ENCODE measurements around the gene BBX.
A peak's percentile ranks its signal among the peaks of the same experiment; 100 is the strongest.

Gene BBX

DNA sequence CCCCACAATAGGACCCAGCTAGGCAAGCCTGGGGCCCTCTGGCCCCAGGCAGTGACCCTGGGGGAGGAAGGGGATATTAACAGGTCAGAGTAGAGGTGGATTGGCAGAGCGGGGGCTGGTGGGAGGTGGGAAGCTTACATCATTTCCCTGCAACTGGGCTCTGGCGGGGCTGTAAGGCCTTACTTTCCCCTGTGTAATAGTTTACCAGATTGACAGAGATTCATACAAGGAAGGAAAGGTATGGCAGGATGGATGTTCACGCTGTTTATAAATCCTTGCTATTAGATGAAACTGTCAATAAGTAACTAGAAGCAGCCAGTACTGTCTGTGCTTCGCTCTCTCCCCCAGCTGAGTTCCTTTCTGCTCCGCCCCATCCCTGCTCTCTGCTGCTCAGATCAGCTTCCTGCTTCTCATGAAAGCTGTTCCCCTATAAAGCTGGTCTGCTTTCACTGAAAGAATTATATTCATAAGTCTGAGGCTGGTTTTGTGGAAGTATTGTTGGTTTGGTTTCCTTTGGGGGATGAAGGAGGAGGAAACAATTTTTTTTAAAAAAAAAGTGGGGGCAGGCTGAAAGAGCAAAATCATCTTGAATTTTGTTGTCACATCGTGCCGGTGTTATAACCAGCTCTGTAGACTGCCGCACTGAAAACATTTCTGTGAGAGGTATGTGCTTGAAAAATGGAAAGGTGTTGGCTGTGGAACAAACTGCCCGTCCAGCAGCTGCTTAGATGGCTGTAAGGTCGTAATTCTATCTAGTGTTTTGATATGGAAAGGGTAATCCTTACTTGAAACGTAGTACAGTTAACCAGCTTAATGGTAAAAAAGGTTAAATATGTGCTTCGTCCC, 76.4 kb downstream of the BBX start:
- peak; percentile 22 to 25 for DNase-seq (ENCODE audit: low read depth in 2 of 2)

DNA sequence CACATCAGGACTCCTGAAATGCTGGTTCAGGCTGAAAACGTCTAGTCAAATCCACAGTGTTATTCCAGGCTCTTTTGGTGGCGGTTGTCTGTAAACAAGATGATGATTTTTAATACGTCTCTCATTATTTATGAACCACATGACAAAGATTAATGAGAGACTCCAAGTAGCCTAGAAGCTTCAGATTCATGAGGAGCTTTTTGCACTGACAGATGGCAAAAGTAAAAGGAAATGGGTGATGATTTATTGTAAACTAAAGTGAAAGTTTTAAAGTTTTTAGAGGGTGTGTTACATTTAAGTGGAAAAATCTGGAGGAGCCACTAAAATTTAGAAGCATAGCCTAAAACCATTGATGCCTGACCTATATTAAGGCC, 77.0 kb downstream of the BBX start:
- no peak for DNase-seq (ENCODE audit: low read depth in 2 of 2)

- DNase-seq (ENCODE audit: low read depth in 2 of 2) = no peak
Measured at GRCh38 chr3:107600780-107601179, 78.0 kb downstream of the BBX start.

- DNase-seq (ENCODE audit: low read depth in 2 of 2) = no peak
Measured at GRCh38 chr3:107604057-107604822, 81.5 kb downstream of the BBX start.

GRCh38 chr3:107611775-107612469, 89.2 kb downstream of the BBX start:
- DNase-seq (ENCODE audit: low read depth in 2 of 2) = no peak

DNA sequence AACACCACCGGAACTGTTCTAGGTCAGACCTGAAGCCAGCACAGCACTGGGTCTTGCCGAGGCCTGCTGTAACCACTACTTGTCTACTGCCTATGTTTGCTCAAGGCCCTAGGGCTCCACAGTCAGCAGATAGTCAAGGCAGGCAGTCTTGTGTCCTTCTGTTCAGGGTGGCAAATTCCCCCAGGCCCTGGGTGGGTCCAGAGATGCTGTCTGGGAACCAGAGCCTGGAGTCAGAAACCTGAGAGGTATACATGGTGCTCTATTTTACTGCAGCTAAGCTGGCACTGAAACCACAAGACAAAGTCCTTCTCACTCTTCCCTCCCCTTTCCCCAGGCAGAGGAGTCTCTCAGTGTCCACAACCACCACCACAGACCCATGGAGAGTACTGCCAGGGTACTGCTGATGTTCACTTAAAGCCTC, 89.9 kb downstream of the BBX start:
- no peak for DNase-seq (ENCODE audit: low read depth in 2 of 2)

- no peak for DNase-seq (ENCODE audit: low read depth in 2 of 2)
Measured at GRCh38 chr3:107619549-107619948, 96.8 kb downstream of the BBX start.

- DNase-seq (ENCODE audit: low read depth in 2 of 2) = no peak
Measured at GRCh38 chr3:107620534-107620933, 97.8 kb downstream of the BBX start.

- no peak for DNase-seq (ENCODE audit: low read depth in 2 of 2)
Measured at GRCh38 chr3:107621465-107621864, 98.7 kb downstream of the BBX start.

DNA sequence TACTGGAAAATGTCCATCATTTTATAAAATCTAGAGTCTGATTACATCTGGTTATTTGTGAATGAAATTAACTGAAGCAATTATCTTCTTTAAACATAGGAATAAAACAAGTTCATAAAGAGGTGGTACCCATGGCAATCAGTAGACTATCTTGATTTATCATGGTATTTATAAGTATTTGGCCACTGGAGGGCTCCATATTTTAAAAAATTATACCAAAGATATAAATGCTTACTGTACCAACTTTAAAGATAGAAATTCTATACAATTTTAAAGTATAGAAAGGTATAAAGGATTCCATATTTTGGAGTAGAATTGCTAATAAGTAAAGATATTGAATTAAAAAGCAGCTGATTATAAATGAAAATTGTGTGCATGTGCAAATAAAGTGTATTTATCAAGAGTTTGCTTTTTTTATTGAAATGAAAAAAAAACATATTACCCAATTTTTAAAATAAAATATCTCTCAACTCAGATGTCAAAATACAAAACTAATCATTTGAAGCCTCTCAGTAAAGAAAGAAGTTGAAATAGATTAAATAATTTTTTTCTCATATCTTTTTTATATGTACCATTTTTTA, 105.3 kb downstream of the BBX start:
- DNase-seq (ENCODE audit: low read depth in 2 of 2) = no peak

DNA sequence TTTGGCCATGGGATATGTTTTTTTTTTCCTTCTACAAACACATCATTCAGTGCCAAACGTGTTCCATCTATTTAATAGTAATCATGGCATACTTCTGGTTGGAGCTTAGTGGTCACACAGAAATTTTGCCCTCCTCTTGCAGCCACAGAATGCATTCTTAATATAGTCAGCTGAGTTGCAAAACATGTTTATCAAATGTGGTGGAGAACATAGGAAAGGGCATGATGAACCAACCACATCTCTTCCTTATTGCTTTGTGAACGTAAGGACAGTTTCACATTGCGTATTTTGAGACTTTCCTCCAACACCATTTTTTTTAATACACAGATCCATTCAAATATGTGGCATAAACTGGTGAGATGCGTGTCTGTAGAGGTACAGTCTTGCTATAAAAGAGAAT, 106.8 kb downstream of the BBX start:
- DNase-seq (ENCODE audit: low read depth in 2 of 2) = no peak

DNA sequence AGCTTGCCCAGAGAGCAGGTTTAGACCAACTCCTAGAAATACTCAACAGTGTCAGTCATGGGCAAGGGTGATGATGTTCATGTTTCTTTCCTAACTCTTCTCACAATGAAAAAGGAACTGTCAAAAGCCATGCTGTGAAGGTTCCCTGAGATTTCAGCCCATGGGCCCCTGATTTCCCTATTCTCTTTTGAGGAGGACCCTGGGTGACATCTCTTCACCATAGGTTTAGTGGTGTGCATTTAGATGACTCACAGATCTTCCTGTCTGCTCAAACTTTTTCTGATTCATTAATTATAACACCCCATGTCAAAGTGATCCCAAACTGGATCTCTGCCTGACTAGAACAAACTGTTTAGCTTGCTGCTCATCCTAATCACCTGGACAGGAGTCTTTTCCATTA, 108.0 kb downstream of the BBX start:
- no peak for DNase-seq (ENCODE audit: low read depth in 2 of 2)

GRCh38 chr3:107632576-107632975, 109.8 kb downstream of the BBX start:
- no peak for DNase-seq (ENCODE audit: low read depth in 2 of 2)

DNA sequence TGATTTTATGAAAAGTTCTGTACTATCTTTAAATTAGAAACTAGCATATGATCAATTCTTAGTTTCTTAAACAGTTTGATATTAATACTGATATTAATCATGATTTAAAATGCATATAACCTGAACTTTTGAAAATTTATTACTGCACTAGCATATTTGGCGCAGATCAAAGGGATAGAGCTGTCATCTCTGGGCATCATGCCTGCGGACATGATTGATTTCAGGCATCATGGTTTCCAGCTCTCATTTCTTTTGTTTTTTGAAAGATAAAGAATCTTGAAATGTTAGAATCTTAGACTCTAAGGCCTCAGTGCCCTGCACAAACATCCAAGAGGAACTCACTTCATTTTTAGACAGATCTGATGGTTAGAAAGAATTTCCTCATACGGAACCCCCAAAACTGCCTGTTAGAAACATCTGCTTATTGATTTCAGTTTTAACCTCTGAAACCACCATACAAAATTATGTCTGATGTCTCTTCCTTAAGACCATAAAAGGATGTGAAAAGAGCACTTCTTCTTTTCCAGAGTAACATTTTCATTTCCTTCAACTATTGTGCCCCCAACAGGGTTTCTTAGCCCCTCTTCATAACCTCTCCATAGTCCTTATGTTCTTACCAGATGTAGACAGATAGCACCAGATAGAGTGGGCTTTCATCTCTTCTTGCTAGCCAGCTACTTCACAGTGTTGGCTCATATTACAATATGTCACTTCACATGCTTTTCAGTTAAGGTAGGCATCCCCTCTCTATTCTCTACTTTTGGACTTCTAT, 110.8 kb downstream of the BBX start:
- DNase-seq (ENCODE audit: low read depth in 2 of 2) = no peak

DNA sequence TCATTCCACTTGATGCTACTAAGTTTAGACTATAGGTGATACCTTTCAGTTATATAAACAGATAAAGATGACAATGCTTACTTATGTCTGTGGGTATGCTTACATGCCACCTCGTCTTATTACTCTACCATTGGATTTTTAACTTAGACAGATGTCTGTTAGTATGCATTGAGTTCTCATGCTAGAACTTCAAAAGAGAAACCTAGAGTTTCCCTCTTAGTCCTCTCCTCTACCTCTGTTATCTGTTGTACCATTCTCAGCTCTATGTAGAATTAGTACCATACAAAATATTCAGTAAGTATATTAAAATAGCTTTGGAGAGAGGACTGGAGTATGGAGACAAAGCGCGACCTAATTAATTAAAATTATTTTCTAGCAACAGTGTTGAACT, 111.3 kb downstream of the BBX start:
- no peak for DNase-seq (ENCODE audit: low read depth in 2 of 2)

- no peak for DNase-seq (ENCODE audit: low read depth in 2 of 2)
Measured at GRCh38 chr3:107637416-107638183, 114.8 kb downstream of the BBX start.

GRCh38 chr3:107641572-107642307, 119.0 kb downstream of the BBX start:
- no peak for DNase-seq (ENCODE audit: low read depth in 2 of 2)

DNA sequence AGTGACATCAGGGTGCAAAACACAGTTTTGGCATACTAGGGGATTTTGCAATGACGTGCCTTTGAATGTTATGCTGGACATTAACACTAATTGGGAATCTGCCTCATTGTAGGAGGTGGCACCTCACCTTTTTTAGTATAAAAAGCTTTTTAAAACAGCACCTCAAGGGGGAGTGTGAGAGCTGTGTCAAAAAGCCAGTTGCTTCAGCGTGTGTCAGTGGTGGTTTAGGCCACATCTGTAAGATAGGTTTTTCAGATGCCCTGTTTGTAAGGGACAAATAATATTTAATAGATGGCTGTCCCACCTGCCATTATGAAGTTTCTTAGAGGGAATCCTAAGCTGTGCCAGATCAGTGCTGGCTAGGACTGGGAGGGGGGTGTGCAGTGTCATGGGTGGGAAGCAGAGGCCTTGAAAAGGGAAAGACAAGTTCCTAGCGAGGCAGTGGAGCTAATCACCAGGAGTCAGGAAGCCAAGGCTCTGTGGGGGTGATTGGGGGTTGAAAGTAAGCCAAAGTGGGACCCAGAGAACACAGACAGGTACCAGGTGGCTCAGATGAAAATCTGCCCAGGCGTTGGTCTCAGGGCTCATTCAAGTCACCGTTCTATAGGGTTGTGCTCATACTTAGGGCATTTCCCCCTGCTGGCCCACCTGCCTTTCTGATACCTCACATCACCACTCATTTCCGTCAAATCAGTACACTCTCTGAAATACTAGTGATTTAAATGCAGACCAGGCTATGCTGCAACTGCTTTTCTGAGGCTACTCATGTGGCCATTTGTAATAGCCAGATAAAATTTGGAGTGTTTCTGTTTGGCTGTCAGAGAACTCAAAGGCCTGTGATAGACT, 120.5 kb downstream of the BBX start:
- no peak for DNase-seq (ENCODE audit: low read depth in 2 of 2)

DNA sequence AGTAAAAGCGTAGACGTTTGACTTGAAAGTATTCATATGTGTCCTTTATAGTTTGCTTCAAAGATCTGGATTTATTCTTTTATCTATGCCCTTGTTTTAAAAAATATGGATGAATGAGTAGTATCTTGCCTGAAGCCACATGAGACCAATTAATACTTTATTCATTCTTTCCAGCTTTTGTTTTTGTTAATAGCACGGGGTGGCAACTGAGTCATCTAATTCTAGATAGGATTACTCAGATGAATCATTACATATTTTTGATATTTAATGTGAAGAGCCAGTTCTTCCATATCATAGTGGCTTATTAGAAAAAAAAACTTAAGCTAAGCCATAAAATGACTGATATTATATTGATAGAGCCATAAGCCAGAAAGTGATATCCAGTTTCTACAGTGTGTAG, 121.9 kb downstream of the BBX start:
- DNase-seq (ENCODE audit: low read depth in 2 of 2) = no peak
